Activated T-helper 1 cell treated with anti-CD3 and anti-CD28 coated beads, Interleukin-12 subunit alpha, Interleukin-12 subunit beta, Interleukin-2, Interleukin-4 antibody, amounts not matched to agents 30 ng/mL and 10 ng/mL and 1 ng/mL, durations not matched to agents 14 hours and 24 hours and 36 hours (primary cell): ENCODE data around the gene INS. TPM values are rescaled to one million over a fixed set of nuclear protein-coding genes. Genes with fewer than 3 reads are reported as not detected.

Experiments used
- total RNA-seq: library from RNA; stranded (reverse); gene quantifications from 2 replicates; pipeline ENCODE4 v1.2.3, GENCODE V29; 2022

INS gene
- total RNA-seq, 1 donor from 2014 or later = not detected

Other genes starting within 250 kb of the INS start
- gene TNNT3, start 241.5 kb downstream of the INS start, total RNA-seq = 0.64 and 0.70 TPM in 2 replicates
- 58.5 and 69.3 TPM in 2 replicates for gene MRPL23, start 213.9 kb downstream of the INS start, total RNA-seq
- gene H19, start 163.4 kb downstream of the INS start, total RNA-seq = not detected in 2 replicates
- 1.2 and 1.5 TPM in 2 replicates for gene IGF2, start 21.8 kb downstream of the INS start, total RNA-seq
- gene TH, start 10.6 kb upstream of the INS start, total RNA-seq = not detected in 2 replicates
- 0.42 and 0.54 TPM in 2 replicates for gene ASCL2, start 109.4 kb upstream of the INS start, total RNA-seq
- 2.3 and 2.5 TPM in 2 replicates for gene C11orf21, start 140.7 kb upstream of the INS start, total RNA-seq
- 2.1 and 2.2 TPM in 2 replicates for gene TSPAN32, start 140.8 kb upstream of the INS start, total RNA-seq
- gene CD81, start 216.1 kb upstream of the INS start, total RNA-seq = 236 and 247 TPM in 2 replicates
- 70.8 and 76.4 TPM in 2 replicates for gene TSSC4, start 239.5 kb upstream of the INS start, total RNA-seq